Suprapubic skin (tissue), 4 donors: ENCODE data around the gene GNAQ.

Source experiments
- EP300 ChIP-seq: sonication (generic); formaldehyde crosslinking; IDR thresholded peaks from one replicate; pipeline ENCODE4 v1.6.1; 2017; ENCODE audit warnings: antibody characterized with exemption
- POLR2A ChIP-seq, 2 donors: fragments of 450-650 bp; IDR thresholded peaks; one replicate each; pipeline ENCODE4 v1.6.1; 2017; ENCODE audit warnings: antibody characterized with exemption in 2 of 2, mild to moderate bottlenecking in 2 of 2, moderate library complexity in 2 of 2
- POLR2AphosphoS5 ChIP-seq, 3 donors: sonication (generic); formaldehyde crosslinking; IDR thresholded peaks; one replicate each; pipeline ENCODE4 v1.6.1; 2017; ENCODE audit warnings: antibody characterized with exemption in 3 of 3
- TF ChIP-seq, protein P1 (sequence below), 2 donors: fragments of 200-600 bp in 1 of 2; fragments of 450-650 bp in 1 of 2; sonication (generic) in 1 of 2; IDR thresholded peaks; one replicate each; pipeline ENCODE4 v1.5.1; 2016 to 2019; ENCODE audit warnings: antibody characterized with exemption in 2 of 2, mild to moderate bottlenecking in 1 of 2, moderate library complexity in 1 of 2

DNA sequence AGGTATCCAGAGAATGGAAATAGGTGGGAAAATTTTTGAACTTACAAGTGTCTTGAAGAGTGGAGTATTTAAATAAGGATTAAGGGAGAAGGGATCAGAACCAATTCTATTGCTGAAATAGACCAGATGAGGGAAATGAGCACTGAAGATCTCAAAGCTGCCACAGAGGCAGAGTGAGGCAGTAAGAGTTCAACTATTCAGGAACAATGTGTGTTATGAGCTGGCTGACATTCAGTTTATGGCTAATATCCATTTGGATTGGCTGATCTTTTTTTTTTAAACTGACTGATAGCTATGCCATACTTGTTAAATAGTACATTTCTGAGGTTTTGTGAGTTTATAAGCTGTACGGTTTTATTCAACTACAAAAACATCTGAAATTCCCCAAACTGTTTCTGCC lies 288.2 kb downstream of the GNAQ start:
- TF ChIP-seq POLR2A (IDR thresholded peaks at IDR 0.05) (no peak), EP300 (no peak), POLR2AphosphoS5 (IDR thresholded peaks at IDR 0.05) (no peak)
- TF ChIP-seq, protein P1, sequence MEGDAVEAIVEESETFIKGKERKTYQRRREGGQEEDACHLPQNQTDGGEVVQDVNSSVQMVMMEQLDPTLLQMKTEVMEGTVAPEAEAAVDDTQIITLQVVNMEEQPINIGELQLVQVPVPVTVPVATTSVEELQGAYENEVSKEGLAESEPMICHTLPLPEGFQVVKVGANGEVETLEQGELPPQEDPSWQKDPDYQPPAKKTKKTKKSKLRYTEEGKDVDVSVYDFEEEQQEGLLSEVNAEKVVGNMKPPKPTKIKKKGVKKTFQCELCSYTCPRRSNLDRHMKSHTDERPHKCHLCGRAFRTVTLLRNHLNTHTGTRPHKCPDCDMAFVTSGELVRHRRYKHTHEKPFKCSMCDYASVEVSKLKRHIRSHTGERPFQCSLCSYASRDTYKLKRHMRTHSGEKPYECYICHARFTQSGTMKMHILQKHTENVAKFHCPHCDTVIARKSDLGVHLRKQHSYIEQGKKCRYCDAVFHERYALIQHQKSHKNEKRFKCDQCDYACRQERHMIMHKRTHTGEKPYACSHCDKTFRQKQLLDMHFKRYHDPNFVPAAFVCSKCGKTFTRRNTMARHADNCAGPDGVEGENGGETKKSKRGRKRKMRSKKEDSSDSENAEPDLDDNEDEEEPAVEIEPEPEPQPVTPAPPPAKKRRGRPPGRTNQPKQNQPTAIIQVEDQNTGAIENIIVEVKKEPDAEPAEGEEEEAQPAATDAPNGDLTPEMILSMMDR (IDR thresholded peaks at IDR 0.05), result no peak
